ENCODE measurements around the gene CABP1.

The CABP1 gene

DNA sequence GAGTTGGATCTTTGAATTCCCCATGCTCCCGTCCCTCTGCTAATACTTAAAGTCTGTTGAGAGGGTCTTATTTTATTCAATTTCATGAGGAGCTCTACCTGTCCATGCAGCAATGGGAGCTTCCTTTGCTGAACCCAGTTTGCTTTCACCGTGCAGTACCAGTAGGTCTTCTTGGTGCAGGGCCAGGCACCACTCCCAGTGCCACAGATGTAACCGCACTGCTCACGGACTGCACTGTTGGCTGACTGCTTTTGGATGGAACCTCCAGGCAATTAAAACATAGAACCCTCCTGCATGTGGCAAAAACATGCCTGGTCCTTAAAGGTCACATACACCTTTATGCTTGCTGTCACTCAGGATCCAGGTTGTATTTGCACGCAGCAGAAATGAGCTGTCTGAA is 9.3 kb upstream of the CABP1 start:
- no peak for DNase-seq

DNA sequence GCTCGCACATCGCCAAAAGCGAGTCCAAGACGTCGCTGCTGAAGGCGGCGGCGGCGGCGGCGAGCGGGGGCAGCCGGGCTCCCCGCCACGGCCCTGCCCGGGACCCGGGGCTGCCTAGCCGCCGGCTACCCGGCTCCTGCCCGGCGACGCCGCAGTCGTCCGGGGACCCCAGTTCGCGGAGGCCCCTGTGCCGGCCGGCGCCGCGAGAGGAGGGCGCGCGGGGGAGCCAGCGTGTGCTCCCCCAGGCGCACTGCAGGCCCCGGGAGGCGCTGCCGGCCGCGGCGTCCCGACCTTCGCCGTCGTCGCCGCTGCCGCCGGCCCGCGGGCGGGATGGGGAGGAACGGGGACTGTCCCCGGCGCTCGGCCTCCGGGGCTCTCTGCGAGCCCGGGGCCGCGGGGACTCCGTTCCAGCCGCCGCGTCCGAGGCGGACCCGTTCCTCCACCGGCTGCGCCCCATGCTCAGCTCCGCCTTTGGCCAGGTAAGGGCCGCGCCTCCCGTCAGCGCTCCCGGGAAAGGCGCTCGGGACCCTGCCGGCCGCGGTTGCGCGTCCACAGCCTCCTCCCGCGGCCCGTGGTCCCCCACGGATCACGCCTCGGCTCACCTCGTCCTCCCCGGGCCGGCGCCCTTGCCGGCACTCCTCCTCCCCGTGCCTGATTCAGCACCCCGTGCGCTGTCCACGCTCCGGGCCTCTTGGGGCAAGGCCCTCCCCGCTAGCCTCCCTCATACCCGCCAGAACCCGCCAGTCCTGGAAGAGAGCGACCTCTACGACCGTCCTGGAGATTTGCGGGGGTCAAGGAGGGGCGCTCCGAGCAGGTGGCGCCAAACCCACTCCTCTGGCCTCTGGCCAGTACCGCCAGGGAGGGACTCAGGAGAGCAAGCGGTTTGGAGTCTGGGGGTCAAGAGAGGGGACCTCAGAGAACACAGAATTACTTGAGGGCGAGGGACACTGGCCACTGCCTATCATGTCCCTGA is 721 bp downstream of the CABP1 start:
- DNase-seq = no peak

GRCh38 chr12:120642121-120642520 is 1.7 kb downstream of the CABP1 start:
- DNase-seq = no peak

- no peak for DNase-seq
Observed at GRCh38 chr12:120642826-120643225, 2.4 kb downstream of the CABP1 start.

DNA sequence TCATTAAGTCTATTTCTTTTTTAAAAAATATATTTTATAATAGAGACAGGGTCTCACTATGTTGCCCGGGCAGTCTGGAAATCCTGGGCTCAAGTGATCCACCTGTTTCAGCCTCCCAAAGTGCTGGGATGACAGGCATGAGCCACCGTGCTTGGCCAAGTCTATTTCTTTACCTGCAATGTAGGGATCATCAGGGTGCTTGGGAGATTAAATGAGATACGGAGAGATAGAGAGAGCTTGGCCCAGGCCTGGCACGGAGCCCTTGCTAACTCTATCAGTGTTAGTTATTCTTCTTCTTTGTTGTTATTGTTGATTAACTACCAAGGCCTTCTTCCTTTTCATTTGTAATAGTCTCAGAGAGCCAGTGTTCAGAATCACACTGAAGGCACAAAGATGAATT is 3.1 kb downstream of the CABP1 start:
- DNase-seq = no peak

DNA sequence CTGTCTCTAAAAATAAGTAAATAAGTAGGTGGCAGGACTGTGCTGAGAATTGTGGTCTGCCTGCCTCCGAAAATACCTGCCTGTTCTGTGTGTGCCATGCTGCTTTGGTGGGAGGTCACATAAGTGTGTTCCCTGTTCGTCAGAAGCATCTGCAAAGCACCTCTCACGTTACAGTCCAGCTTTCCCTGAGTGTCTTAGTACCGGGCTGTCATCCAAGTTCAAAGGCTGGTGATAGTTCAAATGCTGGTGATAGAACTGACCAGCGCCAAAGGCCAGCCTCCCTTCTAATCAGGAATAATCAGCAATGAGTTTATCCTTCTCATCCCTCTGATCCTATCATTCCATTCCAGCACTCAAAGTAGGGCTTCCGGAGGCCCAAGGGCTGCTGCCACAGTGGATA is 5.6 kb downstream of the CABP1 start:
- no peak for DNase-seq

DNA sequence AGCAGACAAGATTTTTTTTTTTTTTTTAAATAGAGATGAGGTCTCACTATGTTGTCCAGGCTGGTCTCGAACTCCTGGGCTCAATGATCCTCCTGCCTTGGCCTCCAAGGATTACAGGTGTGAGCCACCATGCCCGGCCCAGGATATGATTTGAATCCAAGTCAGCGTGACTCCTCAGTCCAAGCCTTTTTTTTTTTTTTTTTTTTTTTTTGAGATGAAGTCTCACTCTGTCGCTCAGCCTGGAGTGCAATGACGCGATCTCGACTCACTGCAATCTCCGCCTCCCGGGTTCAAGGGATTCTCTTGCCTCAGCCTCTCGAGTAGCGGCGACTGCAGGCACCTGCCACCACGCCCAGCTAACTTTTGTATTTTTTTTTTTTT is 6.9 kb downstream of the CABP1 start:
- no peak for DNase-seq

DNA sequence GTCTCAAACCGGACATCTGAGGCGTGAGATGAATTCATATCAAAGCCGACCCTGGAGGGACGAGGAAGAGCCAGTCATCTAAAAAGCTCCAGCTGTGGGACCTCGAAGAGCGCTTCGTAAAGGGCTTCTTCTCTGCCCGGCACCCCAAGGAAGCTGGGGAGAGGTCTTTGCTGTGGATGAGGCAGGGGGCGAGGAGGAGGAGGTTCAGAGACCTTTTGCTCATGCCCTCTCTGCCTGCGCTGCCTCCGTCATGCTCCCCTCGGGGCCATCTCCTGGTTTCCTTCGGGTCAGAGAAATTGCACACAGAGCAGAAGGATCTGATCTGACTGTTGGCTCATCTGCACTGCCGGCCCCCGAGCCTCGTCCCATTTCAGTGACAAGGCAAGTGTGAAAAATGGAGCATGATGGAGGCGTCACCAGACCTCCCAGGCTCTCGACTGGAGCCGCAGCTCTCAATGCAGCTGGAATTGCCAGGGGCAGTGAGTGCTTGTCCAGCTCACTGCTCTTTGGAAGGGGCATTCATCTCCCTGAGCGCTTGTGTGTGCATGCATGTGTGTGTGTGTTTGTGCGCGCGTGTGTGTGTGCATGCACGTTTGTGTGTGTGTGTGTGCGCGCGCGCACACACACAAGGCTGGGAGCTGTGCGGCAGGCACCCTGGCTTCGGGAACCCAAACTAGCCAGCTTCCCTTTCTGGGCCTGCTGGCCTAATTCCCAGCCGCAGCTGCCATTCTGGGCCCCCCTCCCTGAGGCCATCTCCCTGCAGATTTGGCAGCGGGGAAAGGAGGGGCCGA is 9.2 kb downstream of the CABP1 start:
- no peak for DNase-seq

GRCh38 chr12:120650233-120650690 is 9.8 kb downstream of the CABP1 start:
- no peak for DNase-seq

- no peak for DNase-seq
Observed at GRCh38 chr12:120651821-120652220, 11.4 kb downstream of the CABP1 start.

GRCh38 chr12:120652656-120653435 is 12.4 kb downstream of the CABP1 start:
- no peak for DNase-seq

GRCh38 chr12:120653611-120654010 is 13.2 kb downstream of the CABP1 start:
- no peak for DNase-seq

DNA sequence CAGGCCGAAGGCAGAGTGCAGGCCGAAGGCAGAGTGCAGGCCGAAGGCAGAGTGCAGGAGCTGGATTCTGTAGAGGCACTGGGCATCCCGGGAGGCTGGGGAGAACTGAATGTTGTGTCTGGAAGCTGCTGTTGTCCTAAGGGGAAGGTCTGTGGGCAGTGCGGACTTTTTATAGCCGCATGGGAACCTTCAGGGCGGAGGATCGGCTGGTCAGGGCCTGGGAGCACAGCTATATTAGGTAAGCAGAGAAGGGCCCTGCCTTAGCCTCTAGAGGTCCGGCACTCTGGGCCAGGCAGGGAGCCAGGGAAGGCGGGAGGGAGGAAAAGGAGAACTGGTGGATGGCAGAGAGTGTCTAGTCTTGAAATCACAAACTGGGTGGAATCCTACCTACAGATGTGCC is 14.2 kb downstream of the CABP1 start:
- DNase-seq = no peak

- no peak for DNase-seq
Observed at GRCh38 chr12:120656008-120656407, 15.6 kb downstream of the CABP1 start.

DNA sequence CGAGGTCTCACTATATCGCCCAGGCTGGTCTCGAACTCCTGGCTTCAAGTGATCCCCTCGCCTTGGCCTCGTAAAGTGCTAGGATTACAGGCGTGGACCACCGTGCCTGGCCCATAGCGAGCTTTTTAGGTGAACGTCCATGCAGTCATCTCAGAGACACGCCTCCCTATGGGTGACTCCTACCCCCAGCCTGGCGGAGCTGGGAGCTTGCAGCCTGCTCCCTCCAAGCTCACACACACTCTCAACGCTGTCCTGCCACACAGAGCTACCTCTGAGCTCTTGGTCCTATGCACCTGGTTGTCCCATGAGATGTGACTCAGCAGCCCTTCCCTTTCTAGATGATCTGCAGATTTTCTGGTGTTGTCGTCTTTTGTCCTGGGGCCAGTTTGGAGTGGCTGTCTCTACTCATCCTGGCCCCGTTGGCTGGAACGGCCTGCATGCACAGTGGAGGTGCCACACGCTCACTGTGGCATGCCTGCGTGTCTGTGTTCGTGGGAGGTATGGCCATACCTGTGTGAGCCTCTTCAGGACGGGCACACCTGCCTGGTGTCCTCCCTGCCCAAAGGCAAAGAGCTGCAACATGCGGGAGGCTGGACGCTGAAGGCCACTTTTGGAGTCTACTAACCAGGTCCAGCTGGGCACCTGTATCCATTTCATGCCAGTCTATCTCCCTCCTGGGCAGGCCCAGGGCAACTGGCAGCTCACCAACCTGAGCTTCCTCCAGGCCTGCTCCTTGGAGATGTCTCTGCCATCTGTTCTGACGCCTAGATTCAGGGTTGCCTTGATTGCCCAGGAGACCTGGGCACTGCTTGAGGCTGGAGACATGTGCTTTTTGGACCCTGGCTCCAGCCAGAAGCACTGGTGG is 18.1 kb downstream of the CABP1 start:
- no peak for DNase-seq

GRCh38 chr12:120659151-120659525 is 18.7 kb downstream of the CABP1 start:
- DNase-seq = no peak

DNA sequence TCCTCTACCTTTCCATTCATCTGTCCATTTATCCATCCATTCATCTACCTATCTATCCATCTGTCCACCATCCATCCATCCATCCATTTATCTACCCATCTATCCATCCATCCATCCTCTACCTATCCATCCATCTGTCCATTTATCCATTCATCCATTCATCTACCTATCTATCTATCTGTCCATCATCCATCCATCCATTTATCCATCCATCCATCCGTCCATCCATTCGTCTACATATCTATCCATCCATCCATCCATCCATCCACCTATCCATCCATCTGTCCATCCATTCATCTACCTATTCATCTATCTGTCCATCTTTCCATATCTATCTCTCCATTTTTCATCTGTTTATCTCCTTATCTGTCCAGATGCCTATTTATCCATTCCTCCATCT is 21.0 kb downstream of the CABP1 start:
- no peak for DNase-seq

GRCh38 chr12:120662879-120663278 is 22.5 kb downstream of the CABP1 start:
- no peak for DNase-seq

DNA sequence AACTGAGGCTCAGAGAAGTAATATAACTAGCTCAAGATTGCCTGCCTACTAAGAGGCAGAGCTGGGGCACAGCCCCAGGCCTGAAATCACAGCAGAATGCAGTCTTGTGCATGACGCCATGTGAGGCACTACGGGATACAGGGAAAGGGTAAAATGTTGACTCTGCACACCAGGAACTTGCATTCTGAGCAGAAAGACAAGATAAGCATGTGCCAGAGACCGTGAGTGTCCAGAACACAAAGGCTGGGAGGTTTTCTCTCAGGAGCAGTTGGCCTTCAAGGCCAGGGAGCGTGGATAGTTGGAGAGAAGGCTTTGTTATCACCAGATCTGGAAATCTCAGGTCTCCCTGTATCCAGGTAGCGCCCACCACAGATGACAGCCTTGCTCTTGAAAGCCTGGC is 23.3 kb downstream of the CABP1 start:
- DNase-seq = no peak

GRCh38 chr12:120666571-120667390 is 26.4 kb downstream of the CABP1 start:
- no peak for DNase-seq

All from DMS79 treated with DMSO at 0.1 percent for 48 hours (cell line).